Activated CD4-positive, alpha-beta T cell treated with anti-CD3 and anti-CD28 coated beads for 36 hours (primary cell): ENCODE results near the gene ALPG. TPM values are rescaled to one million over a fixed set of nuclear protein-coding genes. Genes with fewer than 3 reads are reported as not detected.
"Not testable (repeated sequence)": the region's sequence is repeated elsewhere in the genome, so short reads cannot be mapped to it uniquely, and the experiment has no call there.

ENCODE experiments used
- ATAC-seq: fragments of 200-7000 bp; cut with Tn5 transposase; one replicate; pipeline ENCODE4 v1.10.0; 2021; ENCODE audit warnings: mild to moderate bottlenecking, moderate library complexity
- CTCF ChIA-PET: fragments of 350-600 bp; sonication (Branson Sonifier 250); formaldehyde crosslinking; loops from one replicate; lab custom pipeline; 2021; ENCODE audit warnings: antibody characterized with exemption; lab: Charles Lee
- POLR2A ChIA-PET: fragments of 350-600 bp; sonication (Branson Sonifier 250); formaldehyde crosslinking; loops from one replicate; lab custom pipeline; 2021; ENCODE audit warnings: antibody characterized with exemption, inconsistent platforms; lab: Charles Lee
- DNase-seq: peaks from one replicate; pipeline ENCODE4 v3.0.0-alpha.2; 2020
- H3K27ac Mint-ChIP-seq: one replicate; pipeline ENCODE4 v1.8.0; 2021; ENCODE audit warnings: mixed read lengths
- H3K27me3 Mint-ChIP-seq: one replicate; pipeline ENCODE4 v1.8.0; 2021; ENCODE audit warnings: mixed read lengths
- H3K36me3 Mint-ChIP-seq: one replicate; pipeline ENCODE4 v1.8.0; 2021; ENCODE audit warnings: low read depth, mixed read lengths
- H3K4me1 Mint-ChIP-seq: one replicate; pipeline ENCODE4 v1.8.0; 2021; ENCODE audit warnings: mixed read lengths
- H3K4me3 Mint-ChIP-seq: one replicate; pipeline ENCODE4 v1.8.0; 2021; ENCODE audit warnings: mild to moderate bottlenecking, moderate library complexity, mixed read lengths
- H3K9me3 Mint-ChIP-seq: one replicate; pipeline ENCODE4 v1.8.0; 2021; ENCODE audit warnings: low read depth, mixed read lengths
- intact Hi-C, 2 experiments: fragments of 100-400 bp; cut with DNase I in 1 of 2; cut with micrococcal nuclease in 1 of 2; formaldehyde crosslinking; loops; one replicate each; pipeline versions ENCODE4 v1.14.2 to v1.15.1; 2022 to 2024; cut with DNase I, micrococcal nuclease
- total RNA-seq, 2 experiments: library from RNA; stranded (reverse); gene quantifications; one replicate each; pipeline ENCODE4 v1.2.3, GENCODE V29; 2021

The ALPG gene
- total RNA-seq, 2 experiments from 2014 or later = not detected

GRCh38 chr2:232400256-232401015, 6.2 kb upstream of the ALPG start:
- H3K27ac Mint-ChIP-seq = no peak overlapping the region
- intact Hi-C loops = no loop called here
- DNase-seq (no peak), ATAC-seq (no peak)
- H3K27me3 Mint-ChIP-seq = peaks cover 5% of the 10 kb centered on the region
- H3K36me3 Mint-ChIP-seq = no peaks in the 10 kb centered on the region
- H3K4me3 Mint-ChIP-seq = no peak overlapping the region
- CTCF ChIA-PET = no interaction called here
- no peaks in the 10 kb centered on the region for H3K4me1 Mint-ChIP-seq
- POLR2A ChIA-PET = no interaction called here
- no peaks in the 10 kb centered on the region for H3K9me3 Mint-ChIP-seq

GRCh38 chr2:232402518-232402917, 4.1 kb upstream of the ALPG start:
- H3K4me3 Mint-ChIP-seq = no peak overlapping the region
- DNase-seq = no peak
- POLR2A ChIA-PET = no interaction called here

GRCh38 chr2:232405943-232406510, 617 bp upstream of the ALPG start:
- DNase-seq = no peak
- Mint-ChIP-seq H3K4me3 (no peak overlapping the region), H3K27me3 (no peaks in the 10 kb centered on the region), H3K27ac (no peak overlapping the region), H3K36me3 (no peaks in the 10 kb centered on the region), H3K9me3 (no peaks in the 10 kb centered on the region), H3K4me1 (no peaks in the 10 kb centered on the region)
- POLR2A ChIA-PET = no interaction called here
- intact Hi-C loops = no loop called here
- ATAC-seq = no peak
- CTCF ChIA-PET = no interaction called here

More at GRCh38 chr2:232402518-232402917, 4.1 kb upstream of the ALPG start:
- Mint-ChIP-seq H3K27me3 (peaks cover 1% of the 10 kb centered on the region), H3K27ac (no peak overlapping the region), H3K4me1 (no peaks in the 10 kb centered on the region), H3K36me3 (no peaks in the 10 kb centered on the region), H3K9me3 (no peaks in the 10 kb centered on the region)
- CTCF ChIA-PET = no interaction called here
- no peak for ATAC-seq
- intact Hi-C loops = no loop called here

GRCh38 chr2:232407428-232408150, 945 bp downstream of the ALPG start:
- H3K9me3 Mint-ChIP-seq, H3K36me3 Mint-ChIP-seq, intact Hi-C loops, H3K4me3 Mint-ChIP-seq, ATAC-seq, H3K27ac Mint-ChIP-seq, DNase-seq, CTCF ChIA-PET, H3K27me3 Mint-ChIP-seq, POLR2A ChIA-PET, H3K4me1 Mint-ChIP-seq: not testable (repeated sequence)

GRCh38 chr2:232408269-232408668, 1.6 kb downstream of the ALPG start:
- POLR2A ChIA-PET, DNase-seq, H3K27me3 Mint-ChIP-seq, H3K4me3 Mint-ChIP-seq, H3K4me1 Mint-ChIP-seq, H3K27ac Mint-ChIP-seq, H3K36me3 Mint-ChIP-seq, H3K9me3 Mint-ChIP-seq, CTCF ChIA-PET, ATAC-seq, intact Hi-C loops: not testable (repeated sequence)

- ATAC-seq = peak; percentile 42
- H3K27ac Mint-ChIP-seq, POLR2A ChIA-PET, CTCF ChIA-PET, H3K36me3 Mint-ChIP-seq, H3K27me3 Mint-ChIP-seq, DNase-seq, H3K9me3 Mint-ChIP-seq, intact Hi-C loops, H3K4me3 Mint-ChIP-seq: not testable (repeated sequence)
- H3K4me1 Mint-ChIP-seq = peaks cover 11% of the 10 kb centered on the region
Observed at GRCh38 chr2:232409617-232410016, 3.0 kb downstream of the ALPG start.

GRCh38 chr2:232410238-232410900, 3.7 kb downstream of the ALPG start:
- ATAC-seq (no peak), DNase-seq (no peak)
- peaks cover 11% of the 10 kb centered on the region for H3K4me1 Mint-ChIP-seq
- no peaks in the 10 kb centered on the region for H3K9me3 Mint-ChIP-seq
- H3K27ac Mint-ChIP-seq = no peak overlapping the region
- H3K36me3 Mint-ChIP-seq = no peaks in the 10 kb centered on the region
- ChIA-PET POLR2A (no interaction called here), CTCF (no interaction called here)
- intact Hi-C loops = no loop called here
- H3K27me3 Mint-ChIP-seq = peaks cover 8% of the 10 kb centered on the region
- H3K4me3 Mint-ChIP-seq = no peak overlapping the region

- ChIA-PET CTCF (interaction anchor here (0.9 to 1.4 kb wide), 4 partner anchors 9 to 178 kb away, joined by 3 to 7 read pairs (median 4); no protein-coding TSS in a partner anchor), POLR2A (no interaction called here)
- Mint-ChIP-seq H3K9me3 (no peaks in the 10 kb centered on the region), H3K27ac (no peak overlapping the region), H3K4me1 (peaks cover 11% of the 10 kb centered on the region), H3K4me3 (no peak overlapping the region), H3K36me3 (no peaks in the 10 kb centered on the region), H3K27me3 (peaks cover 11% of the 10 kb centered on the region)
- intact Hi-C loops = no loop called here
- no peak for DNase-seq
- no peak for ATAC-seq
Observed at GRCh38 chr2:232411901-232412629, 5.4 kb downstream of the ALPG start.

- intact Hi-C loops = no loop called here
- CTCF ChIA-PET = interaction anchor here (0.6 to 1.4 kb wide), 4 partner anchors 22 to 179 kb away, joined by 3 to 7 read pairs (median 4); no protein-coding TSS in a partner anchor
- H3K27ac Mint-ChIP-seq = no peak overlapping the region
- POLR2A ChIA-PET = no interaction called here
- H3K36me3 Mint-ChIP-seq = no peaks in the 10 kb centered on the region
- H3K4me3 Mint-ChIP-seq = no peak overlapping the region
- DNase-seq = no peak
- ATAC-seq = no peak
- peaks cover 12% of the 10 kb centered on the region for H3K27me3 Mint-ChIP-seq
- peaks cover 11% of the 10 kb centered on the region for H3K4me1 Mint-ChIP-seq
- H3K9me3 Mint-ChIP-seq = no peaks in the 10 kb centered on the region
Observed at GRCh38 chr2:232412986-232413385, 6.3 kb downstream of the ALPG start.

GRCh38 chr2:232415138-232415690, 8.6 kb downstream of the ALPG start:
- DNase-seq = no peak

More at GRCh38 chr2:232415138-232415690, 8.6 kb downstream of the ALPG start:
- no peak overlapping the region for H3K27ac Mint-ChIP-seq
- H3K4me1 Mint-ChIP-seq = peaks cover 22% of the 10 kb centered on the region
- H3K36me3 Mint-ChIP-seq = no peaks in the 10 kb centered on the region
- H3K27me3 Mint-ChIP-seq = peaks cover 25% of the 10 kb centered on the region
- POLR2A ChIA-PET = interaction anchor here (0.6 kb wide), 1 partner anchor 478 kb away, joined by 3 read pairs; no protein-coding TSS in a partner anchor
- no peaks in the 10 kb centered on the region for H3K9me3 Mint-ChIP-seq
- intact Hi-C loops = no loop called here
- H3K4me3 Mint-ChIP-seq = no peak overlapping the region
- CTCF ChIA-PET = interaction anchor here (0.5 to 1.2 kb wide), 4 partner anchors 29 to 515 kb away, joined by 3 to 5 read pairs (median 3); no protein-coding TSS in a partner anchor
- no peak for ATAC-seq
